ENCODE data around the gene CARNS1. TPM values are rescaled to one million over a fixed set of nuclear protein-coding genes. Genes with fewer than 3 reads are reported as not detected.

CARNS1 gene
- total RNA-seq, 1 experiment from 2014 or later, result 1.3 TPM

DNA sequence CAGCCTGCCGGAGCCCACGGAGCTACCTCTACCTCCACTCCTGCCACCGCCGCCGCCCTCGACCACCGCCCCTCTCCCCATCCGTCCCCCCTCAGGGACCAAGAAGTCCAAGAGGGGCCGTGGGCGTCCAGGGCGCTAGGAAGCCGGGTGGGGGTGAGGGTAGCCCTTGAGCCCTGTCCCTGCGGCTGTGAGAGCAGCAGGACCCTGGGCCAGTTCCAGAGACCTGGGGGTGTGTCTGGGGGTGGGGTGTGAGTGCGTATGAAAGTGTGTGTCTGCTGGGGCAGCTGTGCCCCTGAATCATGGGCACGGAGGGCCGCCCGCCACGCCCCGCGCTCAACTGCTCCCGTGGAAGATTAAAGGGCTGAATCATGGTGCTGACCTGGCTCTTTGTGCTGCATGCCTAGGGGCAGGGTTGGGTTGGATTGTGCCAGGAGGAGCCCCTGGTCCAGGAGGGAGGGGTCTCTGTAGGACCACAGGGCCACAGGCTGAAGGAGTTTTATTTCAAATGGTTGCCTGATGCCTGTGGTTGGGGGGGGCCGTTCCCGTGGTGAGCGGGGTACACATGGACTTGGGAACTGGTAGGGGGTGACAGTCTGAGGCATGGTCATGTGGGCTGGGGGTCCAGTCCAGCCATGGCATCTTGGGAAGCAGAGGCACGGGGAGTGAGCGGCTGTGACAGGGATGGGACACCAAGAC is 19.7 kb downstream of the CARNS1 start (continued):
- no peak for TF ChIP-seq GRHL2 (CRISPR knock-in tag; IDR thresholded peaks at IDR 0.05; ENCODE audit: insufficient replicate concordance, severe bottlenecking)
- TF ChIP-seq ELF4 (CRISPR knock-in tag; IDR thresholded peaks at IDR 0.05; ENCODE audit: low read depth), result no peak
- TF ChIP-seq, protein P1, sequence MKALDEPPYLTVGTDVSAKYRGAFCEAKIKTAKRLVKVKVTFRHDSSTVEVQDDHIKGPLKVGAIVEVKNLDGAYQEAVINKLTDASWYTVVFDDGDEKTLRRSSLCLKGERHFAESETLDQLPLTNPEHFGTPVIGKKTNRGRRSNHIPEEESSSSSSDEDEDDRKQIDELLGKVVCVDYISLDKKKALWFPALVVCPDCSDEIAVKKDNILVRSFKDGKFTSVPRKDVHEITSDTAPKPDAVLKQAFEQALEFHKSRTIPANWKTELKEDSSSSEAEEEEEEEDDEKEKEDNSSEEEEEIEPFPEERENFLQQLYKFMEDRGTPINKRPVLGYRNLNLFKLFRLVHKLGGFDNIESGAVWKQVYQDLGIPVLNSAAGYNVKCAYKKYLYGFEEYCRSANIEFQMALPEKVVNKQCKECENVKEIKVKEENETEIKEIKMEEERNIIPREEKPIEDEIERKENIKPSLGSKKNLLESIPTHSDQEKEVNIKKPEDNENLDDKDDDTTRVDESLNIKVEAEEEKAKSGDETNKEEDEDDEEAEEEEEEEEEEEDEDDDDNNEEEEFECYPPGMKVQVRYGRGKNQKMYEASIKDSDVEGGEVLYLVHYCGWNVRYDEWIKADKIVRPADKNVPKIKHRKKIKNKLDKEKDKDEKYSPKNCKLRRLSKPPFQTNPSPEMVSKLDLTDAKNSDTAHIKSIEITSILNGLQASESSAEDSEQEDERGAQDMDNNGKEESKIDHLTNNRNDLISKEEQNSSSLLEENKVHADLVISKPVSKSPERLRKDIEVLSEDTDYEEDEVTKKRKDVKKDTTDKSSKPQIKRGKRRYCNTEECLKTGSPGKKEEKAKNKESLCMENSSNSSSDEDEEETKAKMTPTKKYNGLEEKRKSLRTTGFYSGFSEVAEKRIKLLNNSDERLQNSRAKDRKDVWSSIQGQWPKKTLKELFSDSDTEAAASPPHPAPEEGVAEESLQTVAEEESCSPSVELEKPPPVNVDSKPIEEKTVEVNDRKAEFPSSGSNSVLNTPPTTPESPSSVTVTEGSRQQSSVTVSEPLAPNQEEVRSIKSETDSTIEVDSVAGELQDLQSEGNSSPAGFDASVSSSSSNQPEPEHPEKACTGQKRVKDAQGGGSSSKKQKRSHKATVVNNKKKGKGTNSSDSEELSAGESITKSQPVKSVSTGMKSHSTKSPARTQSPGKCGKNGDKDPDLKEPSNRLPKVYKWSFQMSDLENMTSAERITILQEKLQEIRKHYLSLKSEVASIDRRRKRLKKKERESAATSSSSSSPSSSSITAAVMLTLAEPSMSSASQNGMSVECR (CRISPR knock-in tag; IDR thresholded peaks at IDR 0.05; ENCODE audit: borderline replicate concordance), result no peak

DNA sequence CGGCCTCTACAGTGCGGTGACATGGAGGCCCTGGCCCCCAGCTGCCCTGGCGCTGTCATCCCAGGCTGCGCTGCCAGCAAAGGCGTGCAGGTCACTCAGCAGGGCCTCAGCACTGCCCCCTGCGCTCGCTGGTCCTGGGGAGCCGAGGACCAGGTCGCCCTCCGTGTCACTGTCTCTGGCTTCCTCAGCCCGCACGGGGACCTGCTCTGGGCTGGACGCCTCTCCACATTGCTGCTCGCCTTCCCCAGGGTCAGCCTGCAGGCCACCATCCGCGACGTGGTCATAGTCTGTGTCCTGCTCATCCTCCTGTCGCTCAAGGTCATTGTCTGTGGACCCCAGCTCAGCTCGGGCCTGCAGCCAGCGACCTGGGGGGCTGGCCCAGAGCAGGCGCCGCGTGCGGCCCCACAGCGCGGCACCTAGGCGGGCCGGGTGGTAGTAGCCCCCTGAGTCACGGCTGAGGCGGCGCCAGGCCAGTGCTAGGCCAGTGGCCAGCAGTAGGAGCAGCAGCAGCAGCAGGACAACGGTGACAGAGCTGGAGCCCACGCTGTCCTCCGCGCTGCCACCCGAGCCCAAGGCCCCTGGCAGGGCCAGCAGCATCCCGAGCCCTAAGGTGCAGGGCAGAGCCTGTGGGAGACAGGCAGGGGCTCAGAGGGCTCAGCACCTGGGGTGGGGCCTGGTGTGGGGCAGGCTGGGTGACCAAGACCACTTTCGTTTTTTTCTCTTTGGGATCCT is 20.4 kb downstream of the CARNS1 start:
- ChIA-PET CTCF (interaction anchor here (1.0 to 4.2 kb wide), 5 partner anchors 32 to 53 kb away, joined by 3 to 31 read pairs (median 4); partner anchors contain the start of genes PPP1CA and RAD9A), POLR2A (interaction anchor here (0.7 to 2.2 kb wide), 5 partner anchors 8 to 53 kb away, joined by 3 to 11 read pairs (median 4); partner anchors contain the start of genes PPP1CA and RPS6KB2)
- H3K27me3 Mint-ChIP-seq (ENCODE audit: low read depth), result no peaks in the 10 kb centered on the region
- ATAC-seq (no peak), DNase-seq (ENCODE audit: low spot score) (no peak)
- H3K36me3 Mint-ChIP-seq, result peaks cover 6% of the 10 kb centered on the region; the same call in 1 of the 2 replicates
- no peaks in the 10 kb centered on the region for H3K9me3 Mint-ChIP-seq
- H3K4me1 Mint-ChIP-seq, result peaks cover 16% of the 10 kb centered on the region
- H3K27ac Mint-ChIP-seq, result peak overlapping the region; percentile 79; the same call in 1 of the 2 replicates
- no peak for TF ChIP-seq KAT7 (CRISPR knock-in tag; IDR thresholded peaks at IDR 0.05; ENCODE audit: borderline replicate concordance)
- no peak for TF ChIP-seq TP53 (CRISPR knock-in tag; IDR thresholded peaks at IDR 0.05)
- no peak for TF ChIP-seq IRF2 (CRISPR knock-in tag; IDR thresholded peaks at IDR 0.05; ENCODE audit: borderline replicate concordance, low read depth)
- TF ChIP-seq ZNF219 (CRISPR knock-in tag; IDR thresholded peaks at IDR 0.05; ENCODE audit: borderline replicate concordance), result no peak
- no peak for TF ChIP-seq ATF1 (CRISPR knock-in tag; IDR thresholded peaks at IDR 0.05)
- TF ChIP-seq, protein P2, sequence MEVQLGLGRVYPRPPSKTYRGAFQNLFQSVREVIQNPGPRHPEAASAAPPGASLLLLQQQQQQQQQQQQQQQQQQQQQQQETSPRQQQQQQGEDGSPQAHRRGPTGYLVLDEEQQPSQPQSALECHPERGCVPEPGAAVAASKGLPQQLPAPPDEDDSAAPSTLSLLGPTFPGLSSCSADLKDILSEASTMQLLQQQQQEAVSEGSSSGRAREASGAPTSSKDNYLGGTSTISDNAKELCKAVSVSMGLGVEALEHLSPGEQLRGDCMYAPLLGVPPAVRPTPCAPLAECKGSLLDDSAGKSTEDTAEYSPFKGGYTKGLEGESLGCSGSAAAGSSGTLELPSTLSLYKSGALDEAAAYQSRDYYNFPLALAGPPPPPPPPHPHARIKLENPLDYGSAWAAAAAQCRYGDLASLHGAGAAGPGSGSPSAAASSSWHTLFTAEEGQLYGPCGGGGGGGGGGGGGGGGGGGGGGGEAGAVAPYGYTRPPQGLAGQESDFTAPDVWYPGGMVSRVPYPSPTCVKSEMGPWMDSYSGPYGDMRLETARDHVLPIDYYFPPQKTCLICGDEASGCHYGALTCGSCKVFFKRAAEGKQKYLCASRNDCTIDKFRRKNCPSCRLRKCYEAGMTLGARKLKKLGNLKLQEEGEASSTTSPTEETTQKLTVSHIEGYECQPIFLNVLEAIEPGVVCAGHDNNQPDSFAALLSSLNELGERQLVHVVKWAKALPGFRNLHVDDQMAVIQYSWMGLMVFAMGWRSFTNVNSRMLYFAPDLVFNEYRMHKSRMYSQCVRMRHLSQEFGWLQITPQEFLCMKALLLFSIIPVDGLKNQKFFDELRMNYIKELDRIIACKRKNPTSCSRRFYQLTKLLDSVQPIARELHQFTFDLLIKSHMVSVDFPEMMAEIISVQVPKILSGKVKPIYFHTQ (CRISPR knock-in tag; IDR thresholded peaks at IDR 0.05), result no peak
- TF ChIP-seq PRRX2 (CRISPR knock-in tag; IDR thresholded peaks at IDR 0.05), result no peak
- no peak for TF ChIP-seq ZNF317 (CRISPR knock-in tag; IDR thresholded peaks at IDR 0.05; ENCODE audit: borderline replicate concordance, low read depth)
- no peak overlapping the region for H3K4me3 Mint-ChIP-seq

DNA sequence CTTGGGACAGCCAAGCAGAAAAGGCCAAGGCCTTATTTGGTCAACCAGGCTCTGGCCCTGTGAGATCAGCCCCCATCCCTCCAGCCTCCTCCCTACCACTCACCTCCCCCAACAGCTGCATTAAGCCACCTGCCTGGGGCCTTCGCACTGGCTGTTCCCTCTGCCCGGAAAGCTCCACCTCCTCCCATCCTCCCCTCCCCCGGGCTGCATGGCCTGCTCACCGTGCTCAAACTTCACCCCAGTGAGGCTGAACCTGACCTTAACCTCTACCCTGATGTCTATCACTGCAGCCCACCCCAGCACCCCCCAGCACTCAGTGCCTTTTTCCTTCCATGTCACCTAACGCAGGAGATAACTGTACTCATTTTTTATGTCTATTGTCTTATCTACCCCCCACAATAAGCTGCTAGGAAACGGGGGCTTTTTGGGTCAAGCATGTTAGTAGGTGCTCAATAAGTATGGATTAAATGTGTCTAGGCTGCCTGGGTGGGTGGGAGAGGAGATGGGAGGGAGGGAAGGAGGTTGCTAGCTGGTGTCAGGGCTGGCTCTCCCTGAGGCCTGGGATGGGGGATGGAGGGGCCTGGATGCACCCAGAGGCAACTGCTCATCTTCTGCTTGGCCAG is 21.1 kb downstream of the CARNS1 start:
- CTCF ChIA-PET, result interaction anchor here (1.0 to 4.2 kb wide), 6 partner anchors 8 to 54 kb away, joined by 3 to 31 read pairs (median 4); partner anchors contain the start of genes PPP1CA, RAD9A and RPS6KB2
- peak; percentile 75 for DNase-seq (ENCODE audit: low spot score)
- TF ChIP-seq FOXK1 (CRISPR knock-in tag; IDR thresholded peaks at IDR 0.05) (no peak), FOXP1 (CRISPR knock-in tag; IDR thresholded peaks at IDR 0.05; ENCODE audit: borderline replicate concordance) (0 out of 2 replicates have a peak, but pooled peaks have one; percentile 55), PRRX2 (CRISPR knock-in tag; IDR thresholded peaks at IDR 0.05) (no peak), ETV6 (CRISPR knock-in tag; IDR thresholded peaks at IDR 0.05) (no peak), MXD4 (CRISPR knock-in tag; IDR thresholded peaks at IDR 0.05; ENCODE audit: borderline replicate concordance) (no peak), IRF2 (CRISPR knock-in tag; IDR thresholded peaks at IDR 0.05; ENCODE audit: borderline replicate concordance, low read depth) (no peak)
- TF ChIP-seq, protein P3, sequence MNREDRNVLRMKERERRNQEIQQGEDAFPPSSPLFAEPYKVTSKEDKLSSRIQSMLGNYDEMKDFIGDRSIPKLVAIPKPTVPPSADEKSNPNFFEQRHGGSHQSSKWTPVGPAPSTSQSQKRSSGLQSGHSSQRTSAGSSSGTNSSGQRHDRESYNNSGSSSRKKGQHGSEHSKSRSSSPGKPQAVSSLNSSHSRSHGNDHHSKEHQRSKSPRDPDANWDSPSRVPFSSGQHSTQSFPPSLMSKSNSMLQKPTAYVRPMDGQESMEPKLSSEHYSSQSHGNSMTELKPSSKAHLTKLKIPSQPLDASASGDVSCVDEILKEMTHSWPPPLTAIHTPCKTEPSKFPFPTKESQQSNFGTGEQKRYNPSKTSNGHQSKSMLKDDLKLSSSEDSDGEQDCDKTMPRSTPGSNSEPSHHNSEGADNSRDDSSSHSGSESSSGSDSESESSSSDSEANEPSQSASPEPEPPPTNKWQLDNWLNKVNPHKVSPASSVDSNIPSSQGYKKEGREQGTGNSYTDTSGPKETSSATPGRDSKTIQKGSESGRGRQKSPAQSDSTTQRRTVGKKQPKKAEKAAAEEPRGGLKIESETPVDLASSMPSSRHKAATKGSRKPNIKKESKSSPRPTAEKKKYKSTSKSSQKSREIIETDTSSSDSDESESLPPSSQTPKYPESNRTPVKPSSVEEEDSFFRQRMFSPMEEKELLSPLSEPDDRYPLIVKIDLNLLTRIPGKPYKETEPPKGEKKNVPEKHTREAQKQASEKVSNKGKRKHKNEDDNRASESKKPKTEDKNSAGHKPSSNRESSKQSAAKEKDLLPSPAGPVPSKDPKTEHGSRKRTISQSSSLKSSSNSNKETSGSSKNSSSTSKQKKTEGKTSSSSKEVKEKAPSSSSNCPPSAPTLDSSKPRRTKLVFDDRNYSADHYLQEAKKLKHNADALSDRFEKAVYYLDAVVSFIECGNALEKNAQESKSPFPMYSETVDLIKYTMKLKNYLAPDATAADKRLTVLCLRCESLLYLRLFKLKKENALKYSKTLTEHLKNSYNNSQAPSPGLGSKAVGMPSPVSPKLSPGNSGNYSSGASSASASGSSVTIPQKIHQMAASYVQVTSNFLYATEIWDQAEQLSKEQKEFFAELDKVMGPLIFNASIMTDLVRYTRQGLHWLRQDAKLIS (CRISPR knock-in tag; IDR thresholded peaks at IDR 0.05; ENCODE audit: borderline replicate concordance), result no peak

More for the DNA sequence above, 21.1 kb downstream of the CARNS1 start:
- H3K27ac Mint-ChIP-seq, result peak overlapping the region; percentile 90
- ATAC-seq, result peak; percentile 73
- POLR2A ChIA-PET, result interaction anchor here (0.7 to 2.2 kb wide), 5 partner anchors 8 to 54 kb away, joined by 3 to 11 read pairs (median 4); partner anchors contain the start of genes PPP1CA and RPS6KB2
- H3K4me1 Mint-ChIP-seq, result peaks cover 16% of the 10 kb centered on the region
- H3K36me3 Mint-ChIP-seq, result peaks cover 6% of the 10 kb centered on the region; the same call in 1 of the 2 replicates
- no peaks in the 10 kb centered on the region for H3K27me3 Mint-ChIP-seq (ENCODE audit: low read depth)
- no peak overlapping the region for H3K4me3 Mint-ChIP-seq
- H3K9me3 Mint-ChIP-seq, result no peaks in the 10 kb centered on the region

All from WTC11 (cell line).